Spleen (tissue), 11 donors: ENCODE results near the gene SCNN1A. TPM values are rescaled to one million over a fixed set of nuclear protein-coding genes. Genes with fewer than 3 reads are reported as not detected.

Source experiments
- DNase-seq: peaks from one replicate; pipeline ENCODE4 v3.0.0-alpha.2; 2020
- H3K27ac ChIP-seq, 8 donors: fragments of 200-600 bp; sonication (generic) in 7 of 8; 1 replicate in 4 of 8; 2 replicates in 4 of 8; pipeline versions ENCODE4 v1.5.0 to v1.8.0; 2016 to 2021; ENCODE audit warnings: inconsistent platforms in 4 of 8, mild to moderate bottlenecking in 4 of 8, moderate library complexity in 1 of 8
- H3K27me3 ChIP-seq, 7 donors: fragments of 200-600 bp; sonication (generic) in 6 of 7; replicated peaks in 1 of 7; 1 replicate in 4 of 7; 2 replicates in 3 of 7; pipeline versions ENCODE4 v1.5.0 to v1.8.0; 2016 to 2021; ENCODE audit warnings: inconsistent platforms in 3 of 7, mild to moderate bottlenecking in 1 of 7
- H3K36me3 ChIP-seq, 6 donors: fragments of 200-600 bp; sonication (generic) in 5 of 6; 1 replicate in 4 of 6; 2 replicates in 2 of 6; pipeline versions ENCODE4 v1.5.0 to v1.8.0; 2016 to 2021; ENCODE audit warnings: inconsistent platforms in 2 of 6
- H3K4me1 ChIP-seq, 6 donors: fragments of 200-600 bp; sonication (generic) in 5 of 6; 1 replicate in 3 of 6; 2 replicates in 3 of 6; pipeline versions ENCODE4 v1.5.0 to v1.8.0; 2016 to 2021; ENCODE audit warnings: inconsistent platforms in 3 of 6
- H3K4me3 ChIP-seq, 8 donors: fragments of 200-600 bp; sonication (generic) in 7 of 8; 1 replicate in 4 of 8; 2 replicates in 4 of 8; pipeline versions ENCODE4 v1.5.0 to v1.8.0; 2016 to 2021; ENCODE audit warnings: inconsistent platforms in 4 of 8, mild to moderate bottlenecking in 4 of 8, moderate library complexity in 2 of 8
- H3K9me3 ChIP-seq, 8 donors: fragments of 200-600 bp; sonication (generic) in 7 of 8; 1 replicate in 4 of 8; 2 replicates in 4 of 8; pipeline versions ENCODE4 v1.5.0 to v1.8.0; 2016 to 2021; ENCODE audit warnings: inconsistent platforms in 4 of 8
- CTCF ChIP-seq, 11 experiments: fragments of 200-600 bp in 7 of 11; fragments of 450-650 bp in 4 of 11; sonication (generic) in 4 of 11; IDR thresholded peaks in 8 of 11; conservative IDR thresholded peaks in 3 of 11; 1 replicate in 7 of 11; 2 replicates in 4 of 11; pipeline versions ENCODE4 v1.4.0 to v1.8.0; 2016 to 2021; ENCODE audit warnings: antibody characterized with exemption in 11 of 11, inconsistent platforms in 4 of 11, mild to moderate bottlenecking in 1 of 11
- POLR2A ChIP-seq, 3 donors: fragments of 450-650 bp; IDR thresholded peaks; one replicate each; pipeline ENCODE4 v1.5.1; 2017; ENCODE audit warnings: antibody characterized with exemption in 3 of 3, mild to moderate bottlenecking in 1 of 3
- POLR2AphosphoS5 ChIP-seq, 3 donors: sonication (generic); formaldehyde crosslinking; IDR thresholded peaks; one replicate each; pipeline ENCODE4 v1.5.1; 2017; ENCODE audit warnings: antibody characterized with exemption in 3 of 3
- WGBS, 5 donors: extraction: QIAGEN DNeasy Blood & Tissue Kit in 3 of 5; methylation state at CpG; one replicate each; pipeline versions ENCODE4 v1.1.5 to v1.1.7; 2013 to 2018; 5-methylcytosine and 5-hydroxymethylcytosine counted together
- intact Hi-C: fragments of 100-400 bp; cut with DNase I; formaldehyde crosslinking; loops from one replicate; pipeline ENCODE4 v1.15.0; 2023; ENCODE audit warnings: low total_unique reads
- polyA plus RNA-seq, 3 donors: library from polyadenylated mRNA; stranded (reverse); fragments of 200-250 nt; gene quantifications; one replicate each; pipeline ENCODE4 v1.2.1, GENCODE V29; 2013
- total RNA-seq, 7 donors: library from RNA; depleted of rRNA in 3 of 7; stranded (reverse); fragments of >200 nt in 3 of 7; fragmentation: NEBNext Ultra II Directional in 4 of 7; extraction: Animal tissue kit (Norgen Biotek cat#: 25700) in 4 of 7; gene quantifications; one replicate each; pipeline versions ENCODE4 v1.1.0 to v1.2.1, GENCODE V29; 2016 to 2021
- donor health status: healthy with polysubstance abuse.
- donor health status: DM: no; HTN: no; CAD: no; lungs with moderate emphysema.
- donor health status: DM: no; HTN: no; CAD: no.
- donor health status: Bipolar disorder and iron deficiency.
- donor health status: healthy.
- donor health status: DM: no; HTN: no; CAD: no.
- donor health status: DM: yes; HTN: yes; CAD: no.

Gene SCNN1A
- total and polyA plus RNA-seq, 10 donors: 0.17 to 8.6 (median 1.4) TPM

GRCh38 chr12:6367065-6367968 lies 8.0 kb downstream of the SCNN1A start:
- Histone ChIP-seq H3K36me3 (no peaks in the 10 kb centered on the region), H3K4me1 (peaks cover 17 to 61% (median 44%) of the 10 kb centered on the region in 6 donors), H3K27ac (peak overlapping the region in 7 of 8 donors; percentile 33 to 79 (median 68)), H3K27me3 (peaks cover 0 to 2% (median 0%) of the 10 kb centered on the region in 7 donors), H3K4me3 (peak overlapping the region in 1 of 8 donors; percentile 11), H3K9me3 (no peaks in the 10 kb centered on the region)
- TF ChIP-seq POLR2AphosphoS5 (IDR thresholded peaks at IDR 0.05): no peak
- peak in 7 of 11 experiments; percentile 19 to 55 (median 40) for TF ChIP-seq CTCF (IDR thresholded peaks at IDR 0.05 in 8 of 11, conservative IDR thresholded peaks at IDR 0.05 in 3 of 11)
- DNase-seq: peak; percentile 72
- intact Hi-C loops: no loop called here
- 47 to 51% (median 49%) methylated on average over 11 of the region's 11 CpGs for WGBS, 5 donors

- H3K4me1 ChIP-seq: peaks cover 25 to 74% (median 49%) of the 10 kb centered on the region in 6 donors
- DNase-seq: no peak
- intact Hi-C loops: no loop called here
These were observed 11.4 kb downstream of the SCNN1A start for GRCh38 chr12:6364044-6364374.

GRCh38 chr12:6363330-6364043 lies 11.9 kb downstream of the SCNN1A start:
- peaks cover 25 to 74% (median 47%) of the 10 kb centered on the region in 6 donors for H3K4me1 ChIP-seq
- H3K27ac ChIP-seq: peak overlapping the region; percentile 83 to 97 (median 89)
- no peaks in the 10 kb centered on the region for H3K36me3 ChIP-seq
- H3K27me3 ChIP-seq: peaks cover 0 to 15% (median 0%) of the 10 kb centered on the region in 7 donors
- H3K4me3 ChIP-seq: peak overlapping the region; percentile 52 to 82 (median 58)
- intact Hi-C loops: no loop called here
- peak; percentile 62 to 82 (median 76) for TF ChIP-seq POLR2AphosphoS5 (IDR thresholded peaks at IDR 0.05)
- TF ChIP-seq POLR2A (IDR thresholded peaks at IDR 0.05): no peak
- peak; percentile 91 for DNase-seq
- no peaks in the 10 kb centered on the region for H3K9me3 ChIP-seq
- WGBS, 5 donors: 1 to 6% (median 2%) methylated on average over 30 to 59 of the region's 59 CpGs

More at GRCh38 chr12:6364044-6364374, 11.4 kb downstream of the SCNN1A start:
- peak in 1 of 3 donors; percentile 10 for TF ChIP-seq POLR2A (IDR thresholded peaks at IDR 0.05)
- TF ChIP-seq POLR2AphosphoS5 (IDR thresholded peaks at IDR 0.05): peak in 2 of 3 donors; percentile 45 to 59
- no peak for TF ChIP-seq CTCF (IDR thresholded peaks at IDR 0.05 in 8 of 11, conservative IDR thresholded peaks at IDR 0.05 in 3 of 11)
- no peaks in the 10 kb centered on the region for H3K36me3 ChIP-seq
- peaks cover 0 to 15% (median 0%) of the 10 kb centered on the region in 7 donors for H3K27me3 ChIP-seq
- H3K9me3 ChIP-seq: no peaks in the 10 kb centered on the region
- peak overlapping the region; percentile 83 to 97 (median 89) for H3K27ac ChIP-seq
- peak overlapping the region; percentile 52 to 82 (median 58) for H3K4me3 ChIP-seq
- WGBS, 5 donors: 8 to 13% (median 9%) methylated on average over 15 of the region's 15 CpGs

- no peak for TF ChIP-seq CTCF (IDR thresholded peaks at IDR 0.05 in 8 of 11, conservative IDR thresholded peaks at IDR 0.05 in 3 of 11)
- no peak for TF ChIP-seq POLR2AphosphoS5 (IDR thresholded peaks at IDR 0.05)
- no peak for TF ChIP-seq POLR2A (IDR thresholded peaks at IDR 0.05)
- Histone ChIP-seq H3K9me3 (no peaks in the 10 kb centered on the region), H3K36me3 (no peaks in the 10 kb centered on the region), H3K4me1 (peaks cover 21 to 74% (median 42%) of the 10 kb centered on the region in 6 donors), H3K27me3 (peaks cover 0 to 16% (median 0%) of the 10 kb centered on the region in 7 donors), H3K27ac (peak overlapping the region in 7 of 8 donors; percentile 87 to 97 (median 89)), H3K4me3 (peak overlapping the region in 6 of 8 donors; percentile 52 to 82 (median 60))
- WGBS, 5 donors: 6 to 17% (median 10%) methylated on average over 4 of the region's 4 CpGs
- DNase-seq: no peak
- intact Hi-C loops: no loop called here
These were observed 12.4 kb downstream of the SCNN1A start for GRCh38 chr12:6363010-6363329.
